Mucosa of rectum (tissue), 2 donors: ENCODE data around the gene STARD3NL.

Experiments
- H3K27ac ChIP-seq, 2 donors: one replicate each; pipeline ENCODE4 v1.7.0; 2013; ENCODE audit warnings: inconsistent platforms in 2 of 2, low read depth in 2 of 2, low read length in 2 of 2
- H3K27me3 ChIP-seq, 2 donors: one replicate each; pipeline ENCODE4 v1.7.0; 2013; ENCODE audit warnings: low read length in 2 of 2; ENCODE audit not compliant: control insufficient read depth in 2 of 2, insufficient read depth in 2 of 2
- H3K36me3 ChIP-seq, 2 donors: one replicate each; pipeline ENCODE4 v1.7.0; 2013; ENCODE audit warnings: low read length in 2 of 2; ENCODE audit not compliant: control insufficient read depth in 2 of 2, insufficient read depth in 2 of 2
- H3K4me1 ChIP-seq, 2 donors: one replicate each; pipeline ENCODE4 v1.7.0; 2013; ENCODE audit warnings: low read length in 2 of 2, mild to moderate bottlenecking in 1 of 2; ENCODE audit not compliant: control insufficient read depth in 2 of 2, insufficient read depth in 2 of 2
- H3K4me3 ChIP-seq, 2 donors: one replicate each; pipeline ENCODE4 v1.7.0; 2013; ENCODE audit warnings: low read length in 2 of 2
- H3K9ac ChIP-seq, 2 donors: one replicate each; pipeline ENCODE4 v1.7.0; 2013; ENCODE audit warnings: low read length in 2 of 2, low read depth in 1 of 2, mild to moderate bottlenecking in 1 of 2
- H3K9me3 ChIP-seq, 2 donors: one replicate each; pipeline ENCODE4 v1.7.0; 2013; ENCODE audit warnings: low read length in 2 of 2; ENCODE audit not compliant: control insufficient read depth in 2 of 2
- donor health status: healthy.
- donor health status: Normal muscosa, but diverticular disease.

STARD3NL gene

DNA sequence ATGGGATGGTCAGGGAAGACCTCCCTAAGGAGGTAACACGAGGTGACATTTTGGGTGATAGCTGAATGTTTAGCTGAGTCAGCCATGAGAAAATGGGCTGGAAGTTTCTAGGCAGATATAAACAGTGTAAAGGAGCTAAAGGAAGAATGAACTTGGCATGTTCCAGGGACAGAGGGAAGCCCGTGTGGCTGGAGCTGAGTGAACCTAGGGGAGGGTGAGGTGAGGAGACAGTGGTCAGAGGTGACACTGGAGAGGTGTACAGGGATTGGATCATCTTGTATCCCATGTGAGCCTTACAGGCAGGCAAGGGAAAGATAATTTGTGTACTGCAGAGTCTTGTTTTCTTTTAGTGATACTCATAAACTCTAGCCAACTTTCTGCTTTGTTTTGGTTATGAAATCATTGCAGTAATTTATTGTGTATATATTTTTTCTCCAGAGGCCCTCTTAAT, 1.8 kb downstream of the STARD3NL start:
- no peaks in the 10 kb centered on the region for H3K9me3 ChIP-seq
- H3K36me3 ChIP-seq: no peaks in the 10 kb centered on the region
- peaks cover 5 to 13% of the 10 kb centered on the region in 2 donors for H3K4me1 ChIP-seq
- H3K4me3 ChIP-seq: peak overlapping the region; percentile 17 to 96
- no peak overlapping the region for H3K9ac ChIP-seq
- H3K27ac ChIP-seq: peak overlapping the region in 1 of 2 donors; percentile 45
- H3K27me3 ChIP-seq: no peaks in the 10 kb centered on the region

DNA sequence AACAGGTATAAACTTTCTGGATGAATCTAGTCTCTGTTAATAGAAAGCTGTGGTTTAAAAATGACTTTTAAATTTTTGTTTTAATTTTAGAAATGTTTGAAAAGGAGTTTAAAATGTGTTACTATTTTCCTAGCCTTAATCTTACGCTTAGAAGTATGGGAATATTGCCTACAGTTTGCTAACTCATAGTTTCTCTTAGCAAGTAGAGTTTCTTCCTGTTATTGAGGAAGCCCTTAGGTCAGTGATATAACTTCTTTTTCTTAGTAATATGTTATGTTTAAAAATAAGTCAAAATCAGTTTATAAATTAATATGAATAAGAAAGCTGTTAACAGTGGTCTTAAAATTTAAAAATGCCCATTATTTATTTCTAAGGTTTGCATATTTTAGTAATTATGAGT, 3.1 kb downstream of the STARD3NL start:
- no peak overlapping the region for H3K9ac ChIP-seq
- no peaks in the 10 kb centered on the region for H3K9me3 ChIP-seq
- H3K27ac ChIP-seq: no peak overlapping the region
- no peak overlapping the region for H3K4me3 ChIP-seq
- H3K4me1 ChIP-seq: peaks cover 5 to 13% of the 10 kb centered on the region in 2 donors
- no peaks in the 10 kb centered on the region for H3K27me3 ChIP-seq
- no peaks in the 10 kb centered on the region for H3K36me3 ChIP-seq

- no peaks in the 10 kb centered on the region for H3K36me3 ChIP-seq
- no peaks in the 10 kb centered on the region for H3K27me3 ChIP-seq
- H3K27ac ChIP-seq: no peak overlapping the region
- no peak overlapping the region for H3K4me3 ChIP-seq
- no peaks in the 10 kb centered on the region for H3K9me3 ChIP-seq
- H3K4me1 ChIP-seq: peaks cover 5 to 13% of the 10 kb centered on the region in 2 donors
- no peak overlapping the region for H3K9ac ChIP-seq
These were observed 4.4 kb downstream of the STARD3NL start for GRCh38 chr7:38182450-38182849.

- Histone ChIP-seq H3K27ac (no peak overlapping the region), H3K36me3 (no peaks in the 10 kb centered on the region), H3K9me3 (no peaks in the 10 kb centered on the region), H3K4me3 (no peak overlapping the region), H3K4me1 (no peaks in the 10 kb centered on the region), H3K27me3 (no peaks in the 10 kb centered on the region), H3K9ac (no peak overlapping the region)
These were observed 7.6 kb downstream of the STARD3NL start for GRCh38 chr7:38185395-38186307.

- H3K36me3 ChIP-seq: no peaks in the 10 kb centered on the region
- no peaks in the 10 kb centered on the region for H3K27me3 ChIP-seq
- no peaks in the 10 kb centered on the region for H3K4me1 ChIP-seq
- no peak overlapping the region for H3K4me3 ChIP-seq
- no peak overlapping the region for H3K9ac ChIP-seq
- no peak overlapping the region for H3K27ac ChIP-seq
- no peaks in the 10 kb centered on the region for H3K9me3 ChIP-seq
These were observed 8.7 kb downstream of the STARD3NL start for GRCh38 chr7:38186593-38187314.

DNA sequence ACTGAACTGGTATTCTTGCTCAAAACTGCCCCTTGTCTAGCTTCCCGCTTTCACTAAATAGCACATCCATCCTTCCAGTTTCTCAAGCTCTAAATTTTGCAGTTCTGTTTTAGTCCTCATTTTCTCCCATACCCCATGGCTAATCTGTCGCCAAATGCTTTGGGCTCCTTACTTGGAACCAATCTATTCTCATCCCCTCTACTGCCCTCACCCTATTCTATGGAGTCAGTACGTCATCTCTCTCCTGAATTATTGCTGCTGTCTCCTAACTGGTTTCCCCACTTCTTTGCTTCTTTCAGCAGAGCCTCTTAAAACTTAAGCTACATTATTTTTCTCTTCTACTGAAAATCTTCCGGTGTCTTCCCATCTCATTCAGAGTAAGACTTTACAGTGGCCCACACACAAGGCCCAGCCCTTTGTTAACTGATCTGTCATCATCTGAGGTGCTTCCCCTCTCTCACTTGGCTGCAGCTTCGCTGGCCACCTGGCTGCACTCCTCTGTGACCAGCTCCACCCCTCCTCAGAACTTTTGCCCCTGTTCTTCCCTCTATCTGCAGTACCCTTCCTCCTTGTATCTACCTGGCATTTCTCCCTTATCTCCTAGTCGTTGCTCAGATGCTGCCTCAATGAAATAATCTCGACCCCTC, 9.9 kb downstream of the STARD3NL start:
- H3K9ac ChIP-seq: no peak overlapping the region
- H3K4me1 ChIP-seq: no peaks in the 10 kb centered on the region
- no peak overlapping the region for H3K27ac ChIP-seq
- no peak overlapping the region for H3K4me3 ChIP-seq
- no peaks in the 10 kb centered on the region for H3K36me3 ChIP-seq
- H3K27me3 ChIP-seq: no peaks in the 10 kb centered on the region
- no peaks in the 10 kb centered on the region for H3K9me3 ChIP-seq

- Histone ChIP-seq H3K4me1 (no peaks in the 10 kb centered on the region), H3K36me3 (no peaks in the 10 kb centered on the region), H3K4me3 (no peak overlapping the region), H3K27me3 (no peaks in the 10 kb centered on the region), H3K9ac (no peak overlapping the region), H3K27ac (no peak overlapping the region), H3K9me3 (no peaks in the 10 kb centered on the region)
These were observed 11.3 kb downstream of the STARD3NL start for GRCh38 chr7:38189231-38189938.

- Histone ChIP-seq H3K9me3 (no peaks in the 10 kb centered on the region), H3K4me1 (no peaks in the 10 kb centered on the region), H3K27me3 (no peaks in the 10 kb centered on the region), H3K9ac (no peak overlapping the region), H3K4me3 (no peak overlapping the region), H3K36me3 (no peaks in the 10 kb centered on the region), H3K27ac (no peak overlapping the region)
These were observed 12.0 kb downstream of the STARD3NL start for GRCh38 chr7:38190011-38190410.

- Histone ChIP-seq H3K9ac (no peak overlapping the region), H3K27ac (no peak overlapping the region), H3K9me3 (no peaks in the 10 kb centered on the region), H3K4me1 (no peaks in the 10 kb centered on the region), H3K27me3 (no peaks in the 10 kb centered on the region), H3K4me3 (no peak overlapping the region), H3K36me3 (no peaks in the 10 kb centered on the region)
These were observed 13.7 kb downstream of the STARD3NL start for GRCh38 chr7:38191791-38192190.
